Measurements from ENCODE around the gene CDK5RAP2.

Gene CDK5RAP2

GRCh38 chr9:120381839-120382238 is 198.1 kb downstream of the CDK5RAP2 start:
- DNase-seq (ENCODE audit: low spot score): no peak

GRCh38 chr9:120379611-120380010 is 200.4 kb downstream of the CDK5RAP2 start:
- DNase-seq (ENCODE audit: low spot score): no peak

- DNase-seq (ENCODE audit: low spot score): no peak
These were observed 201.3 kb downstream of the CDK5RAP2 start for GRCh38 chr9:120378680-120379079.

GRCh38 chr9:120377268-120378159 is 202.5 kb downstream of the CDK5RAP2 start:
- no peak for DNase-seq (ENCODE audit: low spot score)

GRCh38 chr9:120376101-120376500 is 203.9 kb downstream of the CDK5RAP2 start:
- DNase-seq (ENCODE audit: low spot score): no peak

GRCh38 chr9:120375316-120375715 is 204.7 kb downstream of the CDK5RAP2 start:
- DNase-seq (ENCODE audit: low spot score): no peak

GRCh38 chr9:120374817-120375216 is 205.2 kb downstream of the CDK5RAP2 start:
- DNase-seq (ENCODE audit: low spot score): no peak

GRCh38 chr9:120374239-120374638 is 205.7 kb downstream of the CDK5RAP2 start:
- DNase-seq (ENCODE audit: low spot score): no peak

- no peak for DNase-seq (ENCODE audit: low spot score)
These were observed 207.9 kb downstream of the CDK5RAP2 start for GRCh38 chr9:120372040-120372439.

GRCh38 chr9:120369608-120370220 is 210.3 kb downstream of the CDK5RAP2 start:
- no peak for DNase-seq (ENCODE audit: low spot score)

- no peak for DNase-seq (ENCODE audit: low spot score)
These were observed 211.2 kb downstream of the CDK5RAP2 start for GRCh38 chr9:120368799-120369198.

- DNase-seq (ENCODE audit: low spot score): no peak
These were observed 213.3 kb downstream of the CDK5RAP2 start for GRCh38 chr9:120366644-120367019.

GRCh38 chr9:120365386-120365785 is 214.6 kb downstream of the CDK5RAP2 start:
- DNase-seq (ENCODE audit: low spot score): no peak

GRCh38 chr9:120363697-120364096 is 216.3 kb downstream of the CDK5RAP2 start:
- DNase-seq (ENCODE audit: low spot score): no peak

- DNase-seq (ENCODE audit: low spot score): no peak
These were observed 217.5 kb downstream of the CDK5RAP2 start for GRCh38 chr9:120362446-120362845.

GRCh38 chr9:120361551-120361950 is 218.4 kb downstream of the CDK5RAP2 start:
- no peak for DNase-seq (ENCODE audit: low spot score)

GRCh38 chr9:120360510-120360909 is 219.5 kb downstream of the CDK5RAP2 start:
- no peak for DNase-seq (ENCODE audit: low spot score)

- no peak for DNase-seq (ENCODE audit: low spot score)
These were observed 219.9 kb downstream of the CDK5RAP2 start for GRCh38 chr9:120360046-120360445.

GRCh38 chr9:120358877-120359276 is 221.1 kb downstream of the CDK5RAP2 start:
- DNase-seq (ENCODE audit: low spot score): no peak

- no peak for DNase-seq (ENCODE audit: low spot score)
These were observed 226.5 kb downstream of the CDK5RAP2 start for GRCh38 chr9:120353506-120353905.

- DNase-seq (ENCODE audit: low spot score): no peak
These were observed 228.9 kb downstream of the CDK5RAP2 start for GRCh38 chr9:120351106-120351505.

- DNase-seq (ENCODE audit: low spot score): no peak
These were observed 229.4 kb downstream of the CDK5RAP2 start for GRCh38 chr9:120350596-120350995.

- peak; percentile 32 for DNase-seq (ENCODE audit: low spot score)
These were observed 231.0 kb downstream of the CDK5RAP2 start for GRCh38 chr9:120348951-120349429.
